ENCODE results near the gene CEP162.
"Not testable (repeated sequence)": the region's sequence is repeated elsewhere in the genome, so short reads cannot be mapped to it uniquely, and the experiment has no call there.

DNA sequence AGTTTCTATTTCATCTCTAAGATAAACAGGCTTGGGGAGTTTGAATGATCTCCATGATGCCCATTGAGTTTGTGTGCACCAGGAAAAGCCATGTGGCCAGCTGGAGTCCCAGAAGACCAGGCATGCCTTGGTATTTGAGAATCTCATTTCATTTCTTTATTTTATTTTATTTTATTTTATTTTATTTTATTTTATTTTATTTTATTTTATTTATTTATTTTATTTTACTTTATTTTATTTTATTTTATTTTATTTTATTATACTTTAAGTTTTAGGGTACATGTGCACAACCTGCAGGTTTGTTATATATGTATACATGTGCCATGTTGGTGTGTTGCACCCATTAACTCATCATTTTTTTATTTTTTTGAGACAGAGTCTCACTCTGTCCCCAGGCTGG lies 142.7 kb downstream of the CEP162 start:
- TF ChIP-seq GLI4 (tag by site-specific recombination; IDR thresholded peaks at IDR 0.05); HOXA7 (CRISPR knock-in tag; IDR thresholded peaks at IDR 0.05; ENCODE audit: borderline replicate concordance); BCL11A (tag by site-specific recombination; IDR thresholded peaks at IDR 0.05; ENCODE audit: low read depth); ZNF48 (tag by site-specific recombination; IDR thresholded peaks at IDR 0.05); SALL2 (tag by site-specific recombination; IDR thresholded peaks at IDR 0.05; ENCODE audit: borderline replicate concordance): not testable (repeated sequence)
- TF ChIP-seq, protein P1, sequence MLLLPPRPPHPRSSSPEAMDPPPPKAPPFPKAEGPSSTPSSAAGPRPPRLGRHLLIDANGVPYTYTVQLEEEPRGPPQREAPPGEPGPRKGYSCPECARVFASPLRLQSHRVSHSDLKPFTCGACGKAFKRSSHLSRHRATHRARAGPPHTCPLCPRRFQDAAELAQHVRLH (tag by site-specific recombination; IDR thresholded peaks at IDR 0.05), result not testable (repeated sequence)
- TF ChIP-seq, protein P2, sequence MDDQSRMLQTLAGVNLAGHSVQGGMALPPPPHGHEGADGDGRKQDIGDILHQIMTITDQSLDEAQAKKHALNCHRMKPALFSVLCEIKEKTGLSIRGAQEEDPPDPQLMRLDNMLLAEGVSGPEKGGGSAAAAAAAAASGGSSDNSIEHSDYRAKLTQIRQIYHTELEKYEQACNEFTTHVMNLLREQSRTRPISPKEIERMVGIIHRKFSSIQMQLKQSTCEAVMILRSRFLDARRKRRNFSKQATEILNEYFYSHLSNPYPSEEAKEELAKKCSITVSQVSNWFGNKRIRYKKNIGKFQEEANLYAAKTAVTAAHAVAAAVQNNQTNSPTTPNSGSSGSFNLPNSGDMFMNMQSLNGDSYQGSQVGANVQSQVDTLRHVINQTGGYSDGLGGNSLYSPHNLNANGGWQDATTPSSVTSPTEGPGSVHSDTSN (CRISPR knock-in tag; IDR thresholded peaks at IDR 0.05), result not testable (repeated sequence)
- TF ChIP-seq, protein P3, sequence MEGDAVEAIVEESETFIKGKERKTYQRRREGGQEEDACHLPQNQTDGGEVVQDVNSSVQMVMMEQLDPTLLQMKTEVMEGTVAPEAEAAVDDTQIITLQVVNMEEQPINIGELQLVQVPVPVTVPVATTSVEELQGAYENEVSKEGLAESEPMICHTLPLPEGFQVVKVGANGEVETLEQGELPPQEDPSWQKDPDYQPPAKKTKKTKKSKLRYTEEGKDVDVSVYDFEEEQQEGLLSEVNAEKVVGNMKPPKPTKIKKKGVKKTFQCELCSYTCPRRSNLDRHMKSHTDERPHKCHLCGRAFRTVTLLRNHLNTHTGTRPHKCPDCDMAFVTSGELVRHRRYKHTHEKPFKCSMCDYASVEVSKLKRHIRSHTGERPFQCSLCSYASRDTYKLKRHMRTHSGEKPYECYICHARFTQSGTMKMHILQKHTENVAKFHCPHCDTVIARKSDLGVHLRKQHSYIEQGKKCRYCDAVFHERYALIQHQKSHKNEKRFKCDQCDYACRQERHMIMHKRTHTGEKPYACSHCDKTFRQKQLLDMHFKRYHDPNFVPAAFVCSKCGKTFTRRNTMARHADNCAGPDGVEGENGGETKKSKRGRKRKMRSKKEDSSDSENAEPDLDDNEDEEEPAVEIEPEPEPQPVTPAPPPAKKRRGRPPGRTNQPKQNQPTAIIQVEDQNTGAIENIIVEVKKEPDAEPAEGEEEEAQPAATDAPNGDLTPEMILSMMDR (tag by site-specific recombination; IDR thresholded peaks at IDR 0.05), result not testable (repeated sequence)

Data from HEK293 (cell line).